Measurements from ENCODE around the gene REG3G.

The REG3G gene

DNA sequence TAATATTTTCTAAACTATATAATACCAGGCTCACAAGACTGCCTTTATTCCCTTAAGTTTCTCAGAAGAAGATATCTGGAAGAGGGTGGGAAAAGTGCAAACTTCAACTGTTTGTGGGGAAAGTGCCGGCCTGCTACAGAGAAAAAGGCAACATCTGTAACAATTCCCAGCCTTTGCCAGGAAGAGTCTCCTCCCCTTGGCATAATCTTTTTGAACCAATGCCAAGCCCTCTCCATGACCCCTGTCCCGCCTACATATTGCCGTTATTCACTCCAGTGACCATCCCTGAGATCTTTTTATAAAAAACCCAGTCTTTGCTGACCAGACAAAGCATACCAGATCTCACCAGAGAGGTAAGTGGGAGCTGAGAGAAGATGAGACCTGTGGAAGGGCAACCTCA, at the start of gene REG3G:
TSS of gene REG3G (plus strand) at position 282 of the 400 bp plus-strand sequence. CDS start 392 bp downstream, outside the sequence.
- DNase-seq: no peak

DNA sequence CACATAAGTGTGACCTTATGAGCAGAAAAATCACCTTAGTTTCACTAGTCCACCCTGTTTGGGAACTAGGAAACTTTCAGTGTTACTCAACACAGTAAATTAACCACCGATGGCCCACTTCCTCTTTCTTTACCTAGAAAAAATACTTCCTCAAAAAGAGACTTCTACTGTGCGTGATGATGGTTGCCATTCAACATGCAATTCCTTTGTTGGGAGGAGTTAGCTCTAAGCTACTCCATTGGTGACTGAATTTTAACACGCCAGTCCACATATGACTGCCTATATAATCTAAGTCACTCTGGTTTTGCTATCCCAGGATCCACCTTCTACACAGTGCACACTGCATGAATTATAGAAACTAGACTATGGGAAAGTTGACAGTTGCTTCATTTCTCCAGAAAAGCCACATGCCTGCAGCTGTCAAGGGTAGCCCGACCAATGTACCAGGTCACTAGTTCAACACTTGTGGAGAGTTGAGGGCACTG, 47.8 kb upstream of the REG3G start:
- no peak for DNase-seq

DNA sequence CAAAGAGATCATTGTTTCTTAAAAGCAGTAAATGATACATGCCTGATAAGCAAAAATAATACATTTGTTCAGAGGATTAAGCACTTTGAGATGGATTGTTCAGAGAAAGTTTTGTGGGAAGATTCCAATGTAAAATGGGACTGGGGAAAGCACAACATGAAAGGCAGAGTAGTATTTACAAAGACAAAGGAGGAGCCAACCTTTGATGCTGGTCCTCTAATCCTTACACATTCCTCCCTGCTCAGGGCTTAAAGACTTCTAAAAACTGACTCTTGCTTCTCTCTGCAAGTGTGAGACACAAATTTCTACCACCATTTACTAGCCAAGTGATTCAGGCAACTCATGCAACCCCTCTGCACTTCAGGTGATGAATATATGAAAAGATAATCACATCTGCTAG, 47.2 kb upstream of the REG3G start:
- DNase-seq: no peak

DNA sequence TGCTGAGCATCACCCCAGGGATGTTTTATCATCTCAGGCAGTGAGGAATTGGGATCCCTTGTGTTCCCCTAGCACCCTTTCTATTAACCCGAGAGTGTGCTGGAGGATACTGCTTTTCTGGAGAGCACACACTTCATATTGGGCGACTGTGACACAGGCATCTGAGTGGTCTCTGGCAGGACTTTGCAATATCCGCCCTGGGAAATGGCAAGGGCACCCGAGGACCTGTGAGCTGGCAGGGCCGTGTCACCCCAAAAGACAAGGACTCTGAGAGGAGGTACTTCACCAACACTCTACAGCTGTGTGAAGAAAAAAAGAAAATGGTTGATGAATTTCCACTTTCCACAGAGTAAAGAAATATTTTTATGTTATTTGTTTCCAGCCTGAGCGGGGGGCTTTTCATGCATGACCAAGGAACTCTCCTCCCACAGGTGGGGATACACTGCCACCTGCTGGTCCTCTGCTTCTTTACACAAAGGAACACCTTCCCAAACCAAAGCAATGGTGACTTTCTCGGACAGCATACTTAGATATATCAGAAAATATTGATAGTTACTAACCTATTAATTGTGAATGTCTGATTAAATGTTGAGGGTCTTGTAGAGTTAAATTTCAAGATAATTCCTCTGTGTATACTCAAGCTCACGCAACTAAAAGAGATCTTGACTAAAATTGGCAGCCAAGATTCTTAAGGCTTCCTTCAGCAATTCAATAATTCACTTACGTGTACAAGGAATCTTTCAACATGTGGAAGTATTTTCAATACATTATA, 45.9 kb upstream of the REG3G start:
- DNase-seq: peak in 7 of 14 donors; percentile 3 to 39 (median 26)

DNA sequence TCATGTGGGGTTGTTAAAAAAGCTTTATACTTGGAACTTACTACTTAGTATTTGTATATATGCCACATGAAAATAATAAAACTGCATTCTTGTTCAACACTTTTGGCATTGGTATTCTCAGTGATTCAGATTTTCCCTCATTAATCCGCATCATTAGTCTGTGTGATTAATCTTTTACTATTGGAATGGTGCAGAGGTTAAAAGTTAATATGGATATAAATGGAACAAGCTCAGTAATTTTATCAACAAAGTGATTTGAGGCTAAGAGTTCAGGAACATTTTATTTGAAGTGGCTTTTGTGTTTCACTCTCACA, 45.4 kb upstream of the REG3G start:
- no peak for DNase-seq

DNA sequence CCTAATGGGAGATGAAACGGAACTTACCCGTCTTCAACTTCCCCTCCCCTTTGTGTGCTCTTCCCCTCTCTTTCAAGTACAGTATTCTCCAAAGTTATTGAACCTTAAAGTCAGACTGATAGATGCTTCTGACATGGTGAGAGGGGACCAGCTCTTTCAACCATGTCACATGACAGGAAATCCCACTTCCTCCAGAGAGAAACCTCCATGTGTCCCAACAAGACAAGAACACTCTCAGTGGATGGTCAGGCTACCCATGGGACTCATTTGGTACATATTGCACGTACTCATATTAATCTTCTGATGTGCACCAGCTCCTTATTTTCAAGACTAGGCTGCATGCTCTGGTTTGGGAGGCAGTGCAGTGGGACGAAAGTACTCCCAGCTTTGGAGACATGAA, 44.6 kb upstream of the REG3G start:
- DNase-seq: no peak

DNA sequence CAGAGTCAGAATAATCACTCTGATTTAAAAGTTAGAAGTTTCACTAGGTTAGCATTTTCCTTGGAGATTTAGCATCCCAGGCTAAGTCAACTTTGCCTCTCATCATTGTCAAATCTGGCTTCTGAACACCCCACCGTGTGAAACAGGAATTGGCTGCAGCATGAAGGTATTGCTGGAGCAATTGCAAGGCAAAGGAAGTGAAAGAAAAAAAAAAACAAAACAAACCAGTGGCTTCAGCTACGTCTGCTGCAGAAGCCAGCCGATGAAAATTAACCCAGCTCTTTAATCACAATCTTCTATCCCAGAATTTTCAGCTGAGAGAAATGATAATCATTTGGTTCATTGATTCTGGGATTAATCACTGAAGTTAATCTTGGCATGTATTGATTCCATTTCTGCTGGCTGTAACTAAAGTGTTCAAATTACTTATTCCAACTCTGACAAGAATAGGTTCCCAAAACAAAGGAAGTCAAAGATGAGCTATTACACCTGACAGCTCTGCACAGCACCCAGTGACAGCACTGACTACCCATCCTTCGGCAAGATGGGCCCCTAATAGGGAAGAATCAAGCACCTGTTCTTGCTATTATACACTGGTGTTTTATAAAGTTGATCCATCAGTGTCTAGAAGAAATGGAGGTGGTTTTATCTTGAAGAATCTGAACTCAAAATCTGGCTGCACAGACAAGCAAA, 42.7 kb upstream of the REG3G start:
- DNase-seq: no peak

DNA sequence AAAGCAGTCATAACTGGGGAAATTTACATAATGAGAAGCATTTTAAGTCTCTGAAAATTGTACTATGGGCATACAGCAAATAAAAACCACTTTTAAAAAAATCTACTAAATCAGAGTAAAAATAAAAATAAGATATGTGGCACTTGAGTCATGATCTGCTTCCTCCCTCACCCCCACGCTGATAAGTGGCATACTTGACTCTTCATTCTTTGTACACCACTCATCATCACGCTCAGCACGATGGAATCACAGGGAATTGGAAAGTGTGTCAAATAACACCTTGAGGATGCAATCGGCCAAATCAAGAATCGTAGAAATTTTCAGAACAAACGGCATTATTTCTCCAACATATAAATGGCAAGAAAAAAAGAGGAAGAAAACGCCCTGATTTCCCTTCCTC, 41.1 kb upstream of the REG3G start:
- DNase-seq: no peak

DNA sequence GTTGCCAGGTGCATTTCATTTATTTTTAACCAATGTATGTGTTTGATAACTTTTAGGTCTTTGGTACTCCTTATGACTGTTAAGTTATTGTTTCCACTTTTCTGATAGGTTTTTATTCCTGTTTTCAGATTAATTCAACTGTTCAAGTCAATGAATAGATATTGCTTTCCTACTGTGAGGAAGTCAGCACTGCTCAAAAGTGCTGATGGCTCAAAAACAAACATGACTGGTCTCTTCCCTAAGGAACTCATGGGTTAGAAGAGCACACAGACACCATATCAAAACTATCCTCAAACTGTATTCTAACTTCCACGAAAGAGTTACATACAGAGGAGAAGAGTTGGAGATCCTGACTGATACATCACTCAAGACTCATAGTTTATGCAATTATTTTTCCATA, 39.9 kb upstream of the REG3G start:
- DNase-seq: no peak

DNA sequence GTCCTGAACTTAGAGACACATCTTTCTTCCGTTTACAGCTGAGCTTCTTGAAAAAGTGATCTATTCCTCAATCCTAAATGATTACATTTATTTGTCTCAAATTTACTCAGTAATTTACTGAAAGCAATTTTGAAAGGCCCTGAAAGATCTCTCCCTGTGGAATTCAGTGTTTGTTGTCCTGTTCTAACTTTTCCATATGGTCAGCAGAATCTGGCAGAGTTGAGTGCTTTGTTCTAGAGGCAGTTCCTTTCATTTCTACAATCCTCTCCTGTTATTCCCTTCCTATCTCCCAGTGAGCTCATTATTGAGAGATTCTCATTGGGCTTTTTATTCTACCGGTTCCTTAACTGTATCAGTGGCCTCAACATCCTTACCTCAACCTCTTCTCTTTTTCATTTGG, 36.5 kb upstream of the REG3G start:
- DNase-seq: no peak

DNA sequence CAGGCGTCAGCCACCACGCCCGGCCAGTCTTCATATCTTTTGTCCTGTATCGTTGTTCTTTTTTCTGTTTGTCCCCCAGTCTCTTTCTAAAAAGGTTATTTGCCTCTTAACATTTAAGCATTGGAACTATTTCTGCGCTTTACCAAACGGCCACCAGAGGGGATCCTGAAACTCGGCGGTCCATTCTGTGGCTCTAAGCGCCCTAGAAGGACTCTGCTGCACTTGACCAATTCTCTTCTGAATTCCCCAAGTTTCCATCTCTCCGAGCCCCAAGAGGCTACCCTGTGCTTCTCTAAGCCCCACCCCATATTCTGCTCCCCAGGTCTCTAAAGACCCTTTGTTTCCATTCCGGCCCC, 33.1 kb upstream of the REG3G start:
- no peak for DNase-seq

DNA sequence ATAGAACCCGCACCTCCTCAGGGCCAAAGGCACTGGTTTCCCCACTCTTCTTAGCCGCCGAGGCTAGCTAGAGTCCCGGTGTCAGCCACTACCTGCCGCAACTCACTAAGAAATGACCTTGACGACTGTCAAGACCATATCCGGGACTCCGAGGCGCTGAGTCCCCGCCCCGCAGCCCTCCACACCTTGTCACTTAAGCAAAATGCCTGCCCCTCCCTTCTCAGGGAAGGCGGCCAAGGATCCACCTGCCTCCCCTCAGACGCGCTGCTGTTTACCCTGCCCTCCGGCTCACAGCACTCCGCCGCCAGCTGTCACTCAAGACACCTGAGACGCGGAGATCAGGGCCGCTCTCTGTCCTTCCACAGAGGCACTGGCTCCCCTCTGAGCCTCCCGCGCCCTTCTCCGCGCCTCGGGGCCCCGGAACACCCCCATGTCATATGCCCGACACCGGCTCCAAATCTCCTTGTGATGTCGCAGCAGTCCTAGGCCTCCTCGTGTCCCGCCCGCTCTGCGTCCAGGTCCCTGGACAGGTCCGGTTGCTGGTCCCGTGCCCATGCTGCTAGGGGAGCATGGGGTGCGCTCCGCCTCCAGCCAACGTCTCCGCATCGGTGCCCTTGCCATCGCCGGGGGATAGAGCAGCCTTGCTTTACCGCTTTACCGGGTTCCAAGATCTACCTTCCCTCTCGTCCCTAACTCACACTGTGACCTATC, 32.5 kb upstream of the REG3G start:
- DNase-seq: no peak

DNA sequence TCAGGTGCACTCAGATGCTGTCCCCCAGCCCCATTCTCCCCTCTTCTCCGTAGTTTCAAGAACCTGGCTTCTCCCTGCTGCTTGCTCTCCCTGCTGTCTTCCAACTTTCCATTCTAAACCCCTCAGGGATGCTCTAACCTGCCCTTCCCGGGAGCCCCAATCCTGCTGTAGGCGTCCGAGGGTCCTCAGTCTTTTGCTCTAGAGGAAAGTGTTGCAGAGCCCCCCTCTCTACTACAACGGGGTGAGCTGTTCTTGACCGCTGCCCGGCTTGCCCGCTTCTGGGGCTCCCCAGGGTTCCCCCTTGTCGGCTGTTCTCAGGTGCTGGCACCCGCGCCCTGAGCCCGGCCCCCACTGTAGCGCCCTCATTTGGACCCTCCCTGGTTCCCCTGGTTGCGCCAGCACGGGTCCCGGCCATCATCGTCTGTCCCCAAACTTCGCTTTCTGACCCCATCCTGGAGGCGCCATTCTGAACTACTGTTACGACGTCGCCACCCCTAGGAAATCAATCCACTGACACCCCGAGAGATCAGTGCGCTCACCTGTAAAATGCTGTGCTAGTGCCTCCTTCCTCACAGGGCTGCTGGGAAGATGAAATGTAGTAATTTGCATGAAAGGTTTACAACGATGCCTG, 31.9 kb upstream of the REG3G start:
- no peak for DNase-seq

DNA sequence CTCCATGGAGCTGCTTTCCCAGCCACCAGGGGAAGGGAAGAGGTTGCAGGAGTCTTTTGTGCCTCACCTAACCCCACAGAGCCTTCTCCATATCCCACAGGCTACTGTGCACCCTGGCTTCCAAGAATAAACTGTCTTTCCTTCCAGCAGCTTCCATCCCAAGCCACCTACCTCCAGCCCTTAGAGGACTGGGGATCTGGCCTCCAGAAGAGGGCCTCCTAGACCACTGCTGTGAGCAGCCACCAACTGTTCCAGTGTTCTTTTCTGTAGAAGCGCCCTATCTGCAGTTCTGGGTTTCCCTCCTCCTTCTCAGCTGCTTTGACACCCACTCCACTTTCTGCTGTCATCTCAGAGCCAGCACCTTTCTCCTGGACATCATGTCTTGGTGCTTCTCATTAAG, 30.7 kb upstream of the REG3G start:
- DNase-seq: no peak

DNA sequence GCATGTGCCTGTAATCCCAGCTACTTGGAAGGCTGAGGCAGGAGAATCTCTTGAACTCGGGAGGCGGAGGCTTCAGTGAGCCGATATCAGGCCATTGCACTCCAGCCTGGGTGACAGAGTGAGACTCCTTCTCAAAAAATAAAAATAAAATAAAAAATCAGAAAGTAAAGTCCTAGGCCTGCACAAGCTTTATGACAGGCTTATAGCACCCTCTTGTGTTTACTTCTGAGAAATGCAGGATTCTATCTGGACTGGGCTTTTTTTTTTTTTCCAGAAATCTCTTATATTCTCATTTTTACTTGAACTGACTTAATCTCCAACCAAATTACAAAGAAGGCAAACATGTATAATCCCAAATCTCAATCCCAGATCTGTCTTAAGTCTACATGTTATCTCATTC, 26.1 kb upstream of the REG3G start:
- DNase-seq: peak in 1 of 14 donors; percentile 4

DNA sequence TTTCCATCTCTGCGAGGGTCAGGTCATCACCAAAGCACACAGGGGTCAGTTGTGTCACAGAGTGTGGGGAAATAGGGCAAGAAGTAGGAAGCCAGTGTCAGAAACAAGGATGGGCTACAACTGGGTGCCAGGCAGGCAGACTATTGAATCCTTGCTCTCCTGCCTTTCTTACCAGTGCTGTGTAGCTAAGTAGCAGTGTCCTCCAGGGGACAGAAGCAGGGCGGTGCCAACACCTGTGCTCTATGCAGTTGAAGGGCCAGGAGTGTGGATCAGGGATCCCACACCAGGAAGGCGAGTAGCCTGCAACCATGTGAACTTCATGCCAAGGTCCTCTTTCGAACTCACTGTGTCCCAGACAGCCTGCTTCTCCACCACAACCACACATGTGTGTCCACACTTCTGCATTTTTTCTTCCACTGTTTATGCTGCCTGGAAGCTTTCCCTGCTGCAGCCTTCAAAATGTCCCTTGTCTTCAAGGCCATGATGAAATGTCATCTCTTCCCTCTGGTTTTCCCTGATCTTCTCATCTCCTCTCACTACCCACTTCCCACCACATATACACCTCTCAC, 25.4 kb upstream of the REG3G start:
- peak in 1 of 14 donors; percentile 7 for DNase-seq

DNA sequence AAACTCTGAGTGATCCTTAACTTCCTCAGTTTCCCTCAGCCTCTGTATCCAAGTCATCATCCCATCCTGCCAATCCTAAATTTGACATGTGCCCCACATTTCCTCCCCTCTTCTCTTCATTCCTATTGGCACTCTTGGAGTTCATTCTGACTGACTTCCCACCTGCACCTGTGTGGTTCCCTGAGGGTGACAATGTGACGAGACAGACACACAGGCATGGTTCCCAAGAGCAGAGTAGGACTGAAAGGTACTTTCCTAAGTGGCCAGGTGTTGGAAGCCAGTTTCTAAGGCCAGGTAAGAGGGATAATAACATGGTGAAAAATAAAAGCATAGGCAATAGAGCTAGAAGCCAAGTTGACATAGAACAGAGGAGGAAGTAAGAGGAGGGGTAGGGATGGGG, 24.2 kb upstream of the REG3G start:
- no peak for DNase-seq

DNA sequence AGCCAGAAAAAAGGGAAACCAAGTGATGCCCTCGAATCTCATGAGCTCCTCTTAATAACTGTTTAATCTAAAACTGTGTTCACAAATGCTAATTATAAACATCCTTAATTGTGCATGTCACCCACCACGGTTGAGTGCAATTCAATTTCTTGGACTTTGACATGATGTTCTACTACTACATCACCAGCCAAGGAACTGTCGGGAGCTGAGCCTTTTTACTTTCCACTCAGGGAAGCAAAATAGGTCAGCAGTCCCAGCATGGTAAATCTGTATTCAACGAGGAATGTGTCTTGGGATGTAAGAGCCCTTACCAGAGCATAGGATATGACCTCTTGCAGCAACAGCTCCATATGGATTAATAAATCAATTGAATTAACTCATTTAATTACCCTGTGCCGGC, 20.8 kb upstream of the REG3G start:
- DNase-seq: no peak

DNA sequence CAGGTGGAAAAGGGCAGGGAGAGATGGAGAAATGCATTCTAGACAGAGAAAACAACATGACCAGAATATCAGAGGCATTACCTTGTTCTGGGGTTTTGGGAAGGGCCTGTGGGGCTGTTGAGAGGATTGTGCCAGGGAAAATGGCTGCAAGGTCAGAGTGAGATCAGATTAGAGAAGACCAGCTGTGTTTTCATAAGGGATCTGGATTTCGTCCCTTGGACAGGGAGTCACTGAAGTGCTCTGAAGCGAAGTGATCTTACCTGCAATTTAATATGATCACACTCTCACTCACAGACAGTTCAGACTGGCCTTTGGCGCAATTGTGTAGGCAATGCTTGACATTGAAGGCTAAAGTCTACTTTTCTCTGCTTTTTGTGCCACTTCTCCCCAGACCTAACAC, 20.3 kb upstream of the REG3G start:
- no peak for DNase-seq

DNA sequence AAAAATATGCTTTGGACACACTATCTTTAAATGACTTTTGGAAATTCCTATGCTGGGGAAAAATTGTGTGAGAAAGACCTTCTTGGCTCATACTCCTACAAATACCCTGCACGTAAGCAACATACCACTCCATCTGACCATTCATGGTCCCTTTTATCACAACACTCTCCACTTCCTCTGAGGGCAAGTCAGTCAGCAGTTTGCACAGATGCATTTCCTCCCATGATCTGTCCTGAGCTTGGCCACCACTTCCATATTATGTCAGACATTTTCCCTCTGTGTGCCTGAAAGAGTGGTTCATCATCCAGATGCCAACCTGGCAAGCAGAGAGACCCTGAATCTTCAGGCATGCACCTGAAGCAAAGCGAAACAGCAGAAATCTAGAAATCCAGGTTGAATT, 16.1 kb upstream of the REG3G start:
- no peak for DNase-seq

DNA sequence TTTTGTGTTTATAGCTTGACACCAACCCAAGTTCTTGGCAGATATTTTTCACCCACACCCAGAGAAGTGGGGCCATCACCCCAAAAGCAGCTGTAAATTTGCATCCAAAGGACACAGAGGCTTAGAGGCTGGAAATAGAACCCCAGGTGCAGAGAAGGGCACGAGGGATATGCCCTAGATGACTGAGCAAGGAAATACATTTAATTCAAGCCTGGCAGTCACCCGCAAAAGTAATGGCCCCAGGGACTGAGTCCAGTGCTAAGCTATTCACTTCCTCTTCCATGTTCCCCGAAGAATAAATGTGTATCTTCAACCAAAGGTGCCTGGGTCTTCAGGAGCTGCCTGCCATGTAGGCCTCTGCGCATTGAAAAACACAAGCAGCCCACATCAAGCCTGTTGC, 14.0 kb upstream of the REG3G start:
- DNase-seq: no peak

DNA sequence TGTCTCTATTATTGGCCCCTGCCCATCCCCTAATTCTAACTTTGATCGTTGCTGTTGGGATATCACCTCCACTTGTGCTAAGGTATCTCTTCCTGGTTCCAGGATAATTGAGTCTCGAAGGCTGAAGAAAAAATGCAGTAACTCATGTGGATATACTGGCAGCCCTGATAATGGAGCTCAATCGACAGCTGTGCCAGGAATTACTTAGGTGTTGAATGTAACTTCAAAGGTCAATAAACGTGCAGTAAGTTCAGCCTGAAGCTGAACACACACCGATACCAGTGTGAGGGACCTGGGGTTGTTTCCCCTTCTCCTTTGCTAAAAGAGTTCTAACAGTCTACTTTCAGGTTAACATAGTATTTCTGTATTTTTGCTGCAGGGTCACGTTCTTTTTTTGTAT, 11.9 kb upstream of the REG3G start:
- DNase-seq: no peak

DNA sequence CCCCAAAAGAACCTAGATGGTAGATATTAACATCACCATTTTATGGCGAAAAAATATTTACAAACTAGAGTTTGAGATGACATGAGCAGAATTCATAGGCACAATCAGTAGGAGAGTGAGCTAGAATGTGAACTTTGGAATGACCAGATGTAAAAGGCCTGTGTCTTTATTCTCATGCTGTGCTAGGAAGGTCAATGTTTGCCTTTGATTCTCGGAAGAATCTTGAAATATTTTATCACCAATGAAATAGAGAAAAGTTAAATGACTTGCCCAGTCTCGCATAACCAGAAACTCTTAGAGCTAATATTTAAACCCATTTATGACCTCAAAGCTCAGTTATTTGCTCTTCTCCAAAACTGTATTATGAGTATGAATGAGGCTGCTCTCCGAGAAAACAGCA, 9.2 kb upstream of the REG3G start:
- no peak for DNase-seq

All from C1 segment of cervical spinal cord (tissue), 14 donors.